Measurements from ENCODE around the gene AP2A2.

GRCh38 chr11:1032310-1032891, 106.7 kb downstream of the AP2A2 start:
- no peak for TF ChIP-seq POLR2A (IDR thresholded peaks at IDR 0.05)
- TF ChIP-seq, protein P1, sequence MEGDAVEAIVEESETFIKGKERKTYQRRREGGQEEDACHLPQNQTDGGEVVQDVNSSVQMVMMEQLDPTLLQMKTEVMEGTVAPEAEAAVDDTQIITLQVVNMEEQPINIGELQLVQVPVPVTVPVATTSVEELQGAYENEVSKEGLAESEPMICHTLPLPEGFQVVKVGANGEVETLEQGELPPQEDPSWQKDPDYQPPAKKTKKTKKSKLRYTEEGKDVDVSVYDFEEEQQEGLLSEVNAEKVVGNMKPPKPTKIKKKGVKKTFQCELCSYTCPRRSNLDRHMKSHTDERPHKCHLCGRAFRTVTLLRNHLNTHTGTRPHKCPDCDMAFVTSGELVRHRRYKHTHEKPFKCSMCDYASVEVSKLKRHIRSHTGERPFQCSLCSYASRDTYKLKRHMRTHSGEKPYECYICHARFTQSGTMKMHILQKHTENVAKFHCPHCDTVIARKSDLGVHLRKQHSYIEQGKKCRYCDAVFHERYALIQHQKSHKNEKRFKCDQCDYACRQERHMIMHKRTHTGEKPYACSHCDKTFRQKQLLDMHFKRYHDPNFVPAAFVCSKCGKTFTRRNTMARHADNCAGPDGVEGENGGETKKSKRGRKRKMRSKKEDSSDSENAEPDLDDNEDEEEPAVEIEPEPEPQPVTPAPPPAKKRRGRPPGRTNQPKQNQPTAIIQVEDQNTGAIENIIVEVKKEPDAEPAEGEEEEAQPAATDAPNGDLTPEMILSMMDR (IDR thresholded peaks at IDR 0.05), result no peak
- no peak for TF ChIP-seq POLR2AphosphoS5 (IDR thresholded peaks at IDR 0.05; ENCODE audit: insufficient read depth in 1 of 2, low read depth in 1 of 2)

All from vagina (tissue), 2 donors.